IMR-90 (cell line): Measurements from ENCODE around the gene LEF1. TPM values are rescaled to one million over a fixed set of nuclear protein-coding genes. Genes with fewer than 3 reads are reported as not detected.

Experiments
- ATAC-seq: fragments of 200-7000 bp; cut with Tn5 transposase; 2 replicates; pipeline ENCODE4 v1.9.1; 2020; ENCODE audit warnings: low read depth, mild to moderate bottlenecking, moderate library complexity
- BruUV-seq: library from RNA; stranded (reverse); fragments of 400-500 nt; replicated peaks from 2 replicates; lab custom pipeline; 2021; lab: Mats Ljungman, UMichigan
- CTCF ChIA-PET: fragments of 300-600 bp; formaldehyde crosslinking; extraction: SDS; loops from one replicate; lab custom pipeline; 2021; ENCODE audit warnings: antibody characterized with exemption; lab: Yijun Ruan, JAX
- POLR2A ChIA-PET: fragments of 300-600 bp; sonication (Branson Sonifier 250); formaldehyde crosslinking; loops from one replicate; lab custom pipeline; 2022; ENCODE audit warnings: antibody characterized with exemption; ENCODE audit not compliant: unreplicated experiment; lab: Charles Lee
- DNase-seq: peaks from one replicate; pipeline ENCODE4 v3.0.0; 2013
- H2AFZ ChIP-seq: replicated peaks from 2 replicates; pipeline ENCODE3; 2013; ENCODE audit warnings: low read length, mild to moderate bottlenecking; ENCODE audit not compliant: poor library complexity
- H2AK5ac ChIP-seq: 2 replicates; pipeline ENCODE4 v1.6.1; 2013; ENCODE audit warnings: low read depth, low read length, inconsistent platforms
- H2AK9ac ChIP-seq: replicated peaks from 2 replicates; pipeline ENCODE3; 2013; ENCODE audit warnings: mild to moderate bottlenecking, low read depth, low read length, moderate library complexity; ENCODE audit not compliant: poor library complexity
- H2BK120ac ChIP-seq: 2 replicates; pipeline ENCODE4 v1.6.1; 2013; ENCODE audit warnings: low read depth, low read length, inconsistent platforms
- H2BK15ac ChIP-seq: 3 replicates; pipeline ENCODE4 v1.6.1; 2013; ENCODE audit warnings: low read depth, low read length, inconsistent platforms
- H2BK20ac ChIP-seq: 2 replicates; pipeline ENCODE4 v1.6.1; 2013; ENCODE audit warnings: low read depth, mild to moderate bottlenecking, inconsistent platforms, low read length, moderate library complexity
- H2BK5ac ChIP-seq: 2 replicates; pipeline ENCODE4 v1.6.1; 2013; ENCODE audit warnings: mild to moderate bottlenecking, low read depth, low read length, inconsistent platforms; ENCODE audit not compliant: poor library complexity, severe bottlenecking
- H3K14ac ChIP-seq: replicated peaks from 2 replicates; pipeline ENCODE4 v1.6.1; 2013; ENCODE audit warnings: low read depth, low read length, inconsistent platforms
- H3K18ac ChIP-seq: 2 replicates; pipeline ENCODE4 v1.6.1; 2013; ENCODE audit warnings: low read depth, low read length, control low read depth
- H3K23ac ChIP-seq: 2 replicates; pipeline ENCODE4 v1.6.1; 2013; ENCODE audit warnings: low read depth, low read length, inconsistent platforms
- H3K27ac ChIP-seq: 2 replicates; pipeline ENCODE4 v1.5.1; 2013; ENCODE audit warnings: mild to moderate bottlenecking, control low read depth, low read length; ENCODE audit not compliant: insufficient read depth
- H3K27me3 ChIP-seq: 2 replicates; pipeline ENCODE4 v1.6.1; 2013; ENCODE audit warnings: low read length; ENCODE audit not compliant: control insufficient read depth, insufficient read depth
- H3K36me3 ChIP-seq: 2 replicates; pipeline ENCODE4 v1.6.1; 2013; ENCODE audit warnings: low read length, mixed read lengths; ENCODE audit not compliant: control insufficient read depth, insufficient read depth
- H3K4ac ChIP-seq: 2 replicates; pipeline ENCODE4 v1.6.1; 2013; ENCODE audit warnings: low read depth, low read length, inconsistent platforms
- H3K4me1 ChIP-seq: 2 replicates; pipeline ENCODE4 v1.6.1; 2013; ENCODE audit warnings: low read length, mixed read lengths; ENCODE audit not compliant: control insufficient read depth, insufficient read depth
- H3K4me2 ChIP-seq: 2 replicates; pipeline ENCODE4 v1.6.1; 2013; ENCODE audit warnings: low read depth, mild to moderate bottlenecking, control low read depth, low read length, moderate library complexity
- H3K4me3 ChIP-seq: 2 replicates; pipeline ENCODE4 v1.5.1; 2013; ENCODE audit warnings: low read depth, mild to moderate bottlenecking, control low read depth, low read length, moderate library complexity; ENCODE audit not compliant: insufficient read depth
- H3K56ac ChIP-seq: 2 replicates; pipeline ENCODE4 v1.6.1; 2013; ENCODE audit warnings: low read length, inconsistent platforms; ENCODE audit not compliant: insufficient read depth; ENCODE audit errors: extremely low read depth
- H3K79me1 ChIP-seq, 2 experiments: 2 replicates each; pipeline ENCODE4 v1.6.1; 2013; ENCODE audit warnings: low read length in 2 of 2, inconsistent platforms in 1 of 2, low read depth in 1 of 2
- H3K9ac ChIP-seq: 2 replicates; pipeline ENCODE4 v1.6.1; 2013; ENCODE audit warnings: low read depth, low read length, control low read depth
- H3K9me1 ChIP-seq: 2 replicates; pipeline ENCODE4 v1.6.1; 2013; ENCODE audit warnings: low read length, inconsistent platforms; ENCODE audit not compliant: insufficient read depth
- H3K9me3 ChIP-seq: 2 replicates; pipeline ENCODE4 v1.6.1; 2013; ENCODE audit warnings: low read length; ENCODE audit not compliant: control insufficient read depth, insufficient read depth
- H4K20me1 ChIP-seq: 2 replicates; pipeline ENCODE4 v1.6.1; 2013; ENCODE audit warnings: low read length, inconsistent platforms; ENCODE audit not compliant: insufficient read depth
- H4K5ac ChIP-seq: 2 replicates; pipeline ENCODE4 v1.6.1; 2013; ENCODE audit warnings: mild to moderate bottlenecking, low read depth, low read length, control low read depth
- H4K8ac ChIP-seq, 2 experiments: 2 replicates each; pipeline ENCODE4 v1.6.1; 2013; ENCODE audit warnings: low read depth in 2 of 2, low read length in 2 of 2, control low read depth in 1 of 2, inconsistent platforms in 1 of 2
- H4K91ac ChIP-seq: 2 replicates; pipeline ENCODE4 v1.6.1; 2013; ENCODE audit warnings: low read depth, low read length, inconsistent platforms; ENCODE audit not compliant: insufficient read depth
- BHLHE40 ChIP-seq: fragments of 150-350 bp; IDR thresholded peaks from 2 replicates; pipeline ENCODE4 v1.6.1; 2016; ENCODE audit warnings: mild to moderate bottlenecking, low read depth, low read length
- CEBPB ChIP-seq: IDR thresholded peaks from 2 replicates; pipeline ENCODE4 v1.6.1; 2012; ENCODE audit warnings: low read depth, low read length, improper control_type of control experiment
- CHD1 ChIP-seq: IDR thresholded peaks from 2 replicates; pipeline ENCODE4 v1.6.1; 2012; ENCODE audit warnings: low read depth, low read length, improper control_type of control experiment
- FOS ChIP-seq: fragments of 150-350 bp; IDR thresholded peaks from 2 replicates; pipeline ENCODE4 v1.6.1; 2016; ENCODE audit warnings: low read depth, low read length
- MAFK ChIP-seq: IDR thresholded peaks from 2 replicates; pipeline ENCODE4 v1.6.1; 2012; ENCODE audit warnings: low read depth, low read length, improper control_type of control experiment
- MAZ ChIP-seq: IDR thresholded peaks from 2 replicates; pipeline ENCODE4 v1.6.1; 2012; ENCODE audit warnings: low read depth, mild to moderate bottlenecking, low read length, improper control_type of control experiment, moderate library complexity, borderline replicate concordance
- MXI1 ChIP-seq: IDR thresholded peaks from 2 replicates; pipeline ENCODE4 v1.6.1; 2012; ENCODE audit warnings: low read depth, mild to moderate bottlenecking, low read length, moderate library complexity, borderline replicate concordance
- NFE2L2 ChIP-seq: fragments of 150-350 bp; IDR thresholded peaks from 2 replicates; pipeline ENCODE4 v1.6.1; 2016; ENCODE audit warnings: low read depth, mild to moderate bottlenecking, low read length
- POLR2A ChIP-seq: IDR thresholded peaks from 2 replicates; pipeline ENCODE4 v1.6.1; 2012; ENCODE audit warnings: mild to moderate bottlenecking, low read depth, low read length
- RAD21 ChIP-seq: IDR thresholded peaks from 2 replicates; pipeline ENCODE4 v1.6.1; 2012; ENCODE audit warnings: low read length, improper control_type of control experiment
- RCOR1 ChIP-seq: IDR thresholded peaks from 2 replicates; pipeline ENCODE4 v1.6.1; 2012; ENCODE audit warnings: mild to moderate bottlenecking, low read length, improper control_type of control experiment; ENCODE audit not compliant: insufficient replicate concordance
- RFX5 ChIP-seq: IDR thresholded peaks from 2 replicates; pipeline ENCODE4 v1.8.0; 2012; ENCODE audit warnings: low read depth, mild to moderate bottlenecking, low read length, moderate library complexity
- SMC3 ChIP-seq: fragments of 150-350 bp; IDR thresholded peaks from 2 replicates; pipeline ENCODE4 v1.6.1; 2016; ENCODE audit warnings: low read depth, mild to moderate bottlenecking, antibody characterized with exemption, low read length, moderate library complexity
- WGBS, 2 experiments: methylation state at CpG; one replicate each; pipeline versions ENCODE4 v1.1.5 to v1.1.7; 2013; ENCODE audit warnings: missing lambda C conversion rate in 2 of 2; ENCODE audit not compliant: insufficient read length in 1 of 2; ENCODE audit errors: extremely low coverage in 2 of 2; 5-methylcytosine and 5-hydroxymethylcytosine counted together
- dilution Hi-C: fragments of 300-500 bp; cut with HindIII; formaldehyde crosslinking; loops from one replicate; pipeline ENCODE4 v1.14.3; 2018; ENCODE audit warnings: low sequenced_read_pairs; ENCODE audit not compliant: unreplicated experiment
- in situ Hi-C: fragments of 300-500 bp; cut with MboI; formaldehyde crosslinking; loops from 3 replicates; pipeline ENCODE4 v1.14.3; 2019; ENCODE audit warnings: low sequenced_read_pairs, inconsistent platforms, mixed read lengths
- intact Hi-C: fragments of 100-400 bp; cut with micrococcal nuclease; formaldehyde crosslinking; loops from 2 replicates; pipeline ENCODE4 v1.10.0; 2022
- polyA plus RNA-seq, 3 experiments: library from polyadenylated mRNA; depleted of rRNA; stranded (reverse); fragments of >200 nt; gene quantifications; 2 replicates each; pipeline ENCODE4 v1.2.3, GENCODE V29; 2012; ENCODE audit warnings: low replicate concordance in 1 of 3
- total RNA-seq: library from RNA; depleted of rRNA; stranded (reverse); fragments of >200 nt; gene quantifications from 2 replicates; pipeline ENCODE4 v1.2.3, GENCODE V29; 2012
- TF ChIP-seq, protein P1 (sequence below): conservative IDR thresholded peaks from 2 replicates; pipeline ENCODE4 v1.5.1; 2012; ENCODE audit warnings: mild to moderate bottlenecking, low read depth, low read length, improper control_type of control experiment
- TF ChIP-seq, protein P2 (sequence below): fragments of 150-350 bp; IDR thresholded peaks from 2 replicates; pipeline ENCODE4 v1.6.1; 2017; ENCODE audit warnings: mild to moderate bottlenecking, antibody characterized with exemption, low read length, low read depth
- TF ChIP-seq, protein P3 (sequence below): fragments of 150-350 bp; IDR thresholded peaks from 2 replicates; pipeline ENCODE4 v1.6.1; 2016; ENCODE audit warnings: low read depth, mild to moderate bottlenecking, low read length, moderate library complexity, borderline replicate concordance

Gene LEF1
- total and polyA plus RNA-seq, 2 of the 4 experiments (the other 2 are of a cell fraction): 1.7 to 1.8 TPM

DNA sequence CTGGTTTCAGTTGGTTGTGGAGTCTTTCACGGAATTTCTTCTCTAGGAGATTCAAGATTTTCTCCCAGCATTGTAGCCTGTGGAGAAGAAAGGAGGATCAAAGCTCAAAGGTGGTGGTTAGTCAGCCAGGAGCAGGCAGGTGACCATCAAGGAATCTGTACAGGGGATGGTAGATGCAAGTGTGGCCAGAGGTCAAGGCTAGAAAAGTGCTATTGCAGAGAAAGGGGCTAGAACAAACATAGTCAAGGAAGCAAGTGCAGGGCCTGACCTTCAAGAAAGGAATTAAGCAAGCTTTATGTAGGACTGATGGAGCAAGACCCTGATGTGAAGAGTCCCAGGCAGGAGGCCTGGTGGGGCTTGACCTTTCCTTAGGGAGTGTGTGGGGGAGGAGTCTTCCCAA is 162.9 kb downstream of the LEF1 start:
- DNase-seq (no peak), ATAC-seq (no peak)
- no peak overlapping the region for H3K23ac ChIP-seq
- H3K36me3 ChIP-seq: no peaks in the 10 kb centered on the region
- dilution Hi-C loops: no loop called here
- no peak overlapping the region for H3K56ac ChIP-seq
- H2AFZ ChIP-seq: no peak overlapping the region
- no peak overlapping the region for H3K9ac ChIP-seq
- no peak for TF ChIP-seq BHLHE40
- TF ChIP-seq MAZ: no peak
- TF ChIP-seq, protein P1, sequence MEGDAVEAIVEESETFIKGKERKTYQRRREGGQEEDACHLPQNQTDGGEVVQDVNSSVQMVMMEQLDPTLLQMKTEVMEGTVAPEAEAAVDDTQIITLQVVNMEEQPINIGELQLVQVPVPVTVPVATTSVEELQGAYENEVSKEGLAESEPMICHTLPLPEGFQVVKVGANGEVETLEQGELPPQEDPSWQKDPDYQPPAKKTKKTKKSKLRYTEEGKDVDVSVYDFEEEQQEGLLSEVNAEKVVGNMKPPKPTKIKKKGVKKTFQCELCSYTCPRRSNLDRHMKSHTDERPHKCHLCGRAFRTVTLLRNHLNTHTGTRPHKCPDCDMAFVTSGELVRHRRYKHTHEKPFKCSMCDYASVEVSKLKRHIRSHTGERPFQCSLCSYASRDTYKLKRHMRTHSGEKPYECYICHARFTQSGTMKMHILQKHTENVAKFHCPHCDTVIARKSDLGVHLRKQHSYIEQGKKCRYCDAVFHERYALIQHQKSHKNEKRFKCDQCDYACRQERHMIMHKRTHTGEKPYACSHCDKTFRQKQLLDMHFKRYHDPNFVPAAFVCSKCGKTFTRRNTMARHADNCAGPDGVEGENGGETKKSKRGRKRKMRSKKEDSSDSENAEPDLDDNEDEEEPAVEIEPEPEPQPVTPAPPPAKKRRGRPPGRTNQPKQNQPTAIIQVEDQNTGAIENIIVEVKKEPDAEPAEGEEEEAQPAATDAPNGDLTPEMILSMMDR: no peak
- TF ChIP-seq NFE2L2: no peak
- no peak for TF ChIP-seq POLR2A
- no peak for TF ChIP-seq RAD21
- TF ChIP-seq CHD1: no peak
- TF ChIP-seq FOS: no peak
- TF ChIP-seq SMC3: no peak
- TF ChIP-seq, protein P2, sequence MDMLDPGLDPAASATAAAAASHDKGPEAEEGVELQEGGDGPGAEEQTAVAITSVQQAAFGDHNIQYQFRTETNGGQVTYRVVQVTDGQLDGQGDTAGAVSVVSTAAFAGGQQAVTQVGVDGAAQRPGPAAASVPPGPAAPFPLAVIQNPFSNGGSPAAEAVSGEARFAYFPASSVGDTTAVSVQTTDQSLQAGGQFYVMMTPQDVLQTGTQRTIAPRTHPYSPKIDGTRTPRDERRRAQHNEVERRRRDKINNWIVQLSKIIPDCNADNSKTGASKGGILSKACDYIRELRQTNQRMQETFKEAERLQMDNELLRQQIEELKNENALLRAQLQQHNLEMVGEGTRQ: no peak
- TF ChIP-seq RFX5: no peak
- TF ChIP-seq RCOR1: no peak
- TF ChIP-seq MAFK: no peak
- no peak for TF ChIP-seq MXI1
- TF ChIP-seq CEBPB: no peak
- TF ChIP-seq, protein P3, sequence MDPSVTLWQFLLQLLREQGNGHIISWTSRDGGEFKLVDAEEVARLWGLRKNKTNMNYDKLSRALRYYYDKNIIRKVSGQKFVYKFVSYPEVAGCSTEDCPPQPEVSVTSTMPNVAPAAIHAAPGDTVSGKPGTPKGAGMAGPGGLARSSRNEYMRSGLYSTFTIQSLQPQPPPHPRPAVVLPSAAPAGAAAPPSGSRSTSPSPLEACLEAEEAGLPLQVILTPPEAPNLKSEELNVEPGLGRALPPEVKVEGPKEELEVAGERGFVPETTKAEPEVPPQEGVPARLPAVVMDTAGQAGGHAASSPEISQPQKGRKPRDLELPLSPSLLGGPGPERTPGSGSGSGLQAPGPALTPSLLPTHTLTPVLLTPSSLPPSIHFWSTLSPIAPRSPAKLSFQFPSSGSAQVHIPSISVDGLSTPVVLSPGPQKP: no peak
- no peak overlapping the region for H2AK5ac ChIP-seq
- H4K8ac ChIP-seq: no peak overlapping the region
- H3K9me1 ChIP-seq: peaks cover 4% of the 10 kb centered on the region; the same call in 1 of the 2 replicates
- no peak overlapping the region for H2BK120ac ChIP-seq
- intact Hi-C loops: no loop called here
- no peak overlapping the region for H3K18ac ChIP-seq
- no peak overlapping the region for H3K14ac ChIP-seq
- POLR2A ChIA-PET: no interaction called here
- H3K79me1 ChIP-seq: no peaks in the 10 kb centered on the region
- no peak overlapping the region for H2BK20ac ChIP-seq
- WGBS, 2 experiments: no CpG with 5 or more reads among the region's 1 CpG
- no peaks in the 10 kb centered on the region for H3K27me3 ChIP-seq
- no peak overlapping the region for H4K5ac ChIP-seq
- H4K20me1 ChIP-seq: no peaks in the 10 kb centered on the region
- H3K4ac ChIP-seq: no peak overlapping the region
- H3K9me3 ChIP-seq: no peaks in the 10 kb centered on the region
- no peak overlapping the region for H3K4me2 ChIP-seq
- BruUV-seq: no TSS peak
- no peak overlapping the region for H2AK9ac ChIP-seq
- no peak overlapping the region for H3K4me3 ChIP-seq
- CTCF ChIA-PET: no interaction called here
- no peak overlapping the region for H4K91ac ChIP-seq
- peaks cover 6% of the 10 kb centered on the region; the same call in 1 of the 2 replicates for H3K4me1 ChIP-seq
- H2BK15ac ChIP-seq: no peak overlapping the region
- H2BK5ac ChIP-seq: no peak overlapping the region
- H3K27ac ChIP-seq: no peak overlapping the region
- in situ Hi-C loops: no loop called here
